Heart left ventricle (tissue), 13 donors: ENCODE measurements around the gene TCF4.

Experiments
- POLR2A ChIP-seq, 2 donors: fragments of 450-650 bp; IDR thresholded peaks; one replicate each; pipeline ENCODE4 v1.6.1; 2017; ENCODE audit warnings: antibody characterized with exemption in 2 of 2, mild to moderate bottlenecking in 2 of 2, moderate library complexity in 2 of 2
- TF ChIP-seq, protein P1 (sequence below), 12 donors: fragments of 200-600 bp; sonication (generic) in 4 of 12; IDR thresholded peaks; one replicate each; pipeline versions ENCODE4 v1.5.0 to v1.8.0; 2018 to 2022; ENCODE audit warnings: antibody characterized with exemption in 12 of 12, mild to moderate bottlenecking in 5 of 12
- donor health status: ischemic (EF 13 %, LVEDD 7.1; RV severe dilation, severe dysfunction).
- donor health status: DM: no; HTN: yes; CAD: no.
- donor health status: DM: no; HTN: no; CAD: no.
- donor health status: ischemic (EF 25% LVEDD 6.9; RV normal size, moderate dysfunction).
- donor health status: ischemic (EF 25% LVEDD 5.7; RV mildly dilated, moderate dysfunction).
- donor health status: ischemic (EF 35%, LVEDD 5.7; RV mildly dilated, moderate dysfunction).
- donor health status: nonischemic (EF 11% LVEDD 7.7; RV severe dilation, severe dysfunction).
- donor health status: DM: yes; HTN: yes; CAD: no.
- donor health status: PGD.
- donor health status: ischemic (EF 29% LVEDD 5.4; RV normal size, mild dysfunction).
- donor health status: nonischemic (EF 23%, LVEDD 6.1; RV moderate dilation, normal function).

DNA sequence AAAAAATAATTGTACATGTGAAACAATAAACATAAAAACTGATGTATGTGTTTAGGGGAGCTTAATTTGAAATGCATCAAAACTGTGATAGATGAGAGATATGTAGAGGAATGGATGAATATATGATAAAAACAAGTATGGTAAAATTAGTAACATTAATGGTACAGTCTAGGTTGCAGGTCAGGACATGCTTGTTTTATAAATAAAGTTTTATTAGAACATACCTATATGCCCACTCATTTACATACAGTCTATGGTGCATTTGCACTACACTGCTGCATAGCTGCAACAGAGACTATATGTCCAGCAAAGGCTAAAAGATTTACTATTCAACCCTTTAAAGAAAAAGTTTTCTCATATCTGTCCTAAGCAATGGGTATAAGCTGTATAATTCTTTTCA lies 392.1 kb downstream of the TCF4 start:
- TF ChIP-seq, protein P1, sequence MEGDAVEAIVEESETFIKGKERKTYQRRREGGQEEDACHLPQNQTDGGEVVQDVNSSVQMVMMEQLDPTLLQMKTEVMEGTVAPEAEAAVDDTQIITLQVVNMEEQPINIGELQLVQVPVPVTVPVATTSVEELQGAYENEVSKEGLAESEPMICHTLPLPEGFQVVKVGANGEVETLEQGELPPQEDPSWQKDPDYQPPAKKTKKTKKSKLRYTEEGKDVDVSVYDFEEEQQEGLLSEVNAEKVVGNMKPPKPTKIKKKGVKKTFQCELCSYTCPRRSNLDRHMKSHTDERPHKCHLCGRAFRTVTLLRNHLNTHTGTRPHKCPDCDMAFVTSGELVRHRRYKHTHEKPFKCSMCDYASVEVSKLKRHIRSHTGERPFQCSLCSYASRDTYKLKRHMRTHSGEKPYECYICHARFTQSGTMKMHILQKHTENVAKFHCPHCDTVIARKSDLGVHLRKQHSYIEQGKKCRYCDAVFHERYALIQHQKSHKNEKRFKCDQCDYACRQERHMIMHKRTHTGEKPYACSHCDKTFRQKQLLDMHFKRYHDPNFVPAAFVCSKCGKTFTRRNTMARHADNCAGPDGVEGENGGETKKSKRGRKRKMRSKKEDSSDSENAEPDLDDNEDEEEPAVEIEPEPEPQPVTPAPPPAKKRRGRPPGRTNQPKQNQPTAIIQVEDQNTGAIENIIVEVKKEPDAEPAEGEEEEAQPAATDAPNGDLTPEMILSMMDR (IDR thresholded peaks at IDR 0.05), result no peak
- TF ChIP-seq POLR2A (IDR thresholded peaks at IDR 0.05), result no peak
